Keratinocyte (primary cell): ENCODE data around the gene RHOT1. TPM values are rescaled to one million over a fixed set of nuclear protein-coding genes. Genes with fewer than 3 reads are reported as not detected.

ENCODE experiments used
- DNase-seq: peaks from one replicate; pipeline ENCODE4 v3.0.0-alpha.2; 2011; ENCODE audit warnings: low read depth, missing footprints, low spot score
- FAIRE-seq: peaks from 2 replicates; lab custom pipeline; 2011; peaks lifted over from hg19 to GRCh38; lab: Jason Lieb, UNC
- H2AFZ ChIP-seq: 2 replicates; pipeline ENCODE4 v1.6.0; 2012; ENCODE audit warnings: low read length, control low read depth, inconsistent platforms; ENCODE audit not compliant: control insufficient read depth
- H3K27ac ChIP-seq: 2 replicates; pipeline ENCODE4 v1.5.1; 2011; ENCODE audit warnings: low read length; ENCODE audit not compliant: control insufficient read depth, insufficient read depth
- H3K27me3 ChIP-seq: 3 replicates; pipeline ENCODE4 v1.6.0; 2011; ENCODE audit warnings: low read length; ENCODE audit not compliant: control insufficient read depth, insufficient read depth; ENCODE audit errors: extremely low read depth
- H3K36me3 ChIP-seq, 2 experiments: 2 replicates in 1 of 2; 3 replicates in 1 of 2; pipeline ENCODE4 v1.5.1; 2011; ENCODE audit warnings: low read length in 2 of 2, mild to moderate bottlenecking in 1 of 2; ENCODE audit not compliant: control insufficient read depth in 2 of 2, insufficient read depth in 2 of 2; ENCODE audit errors: extremely low read depth in 1 of 2
- H3K4me1 ChIP-seq: 3 replicates; pipeline ENCODE4 v1.5.1; 2011; ENCODE audit warnings: low read length; ENCODE audit not compliant: control insufficient read depth, insufficient read depth; ENCODE audit errors: extremely low read depth
- H3K4me2 ChIP-seq: 3 replicates; pipeline ENCODE4 v1.6.0; 2011; ENCODE audit warnings: low read depth, low read length; ENCODE audit not compliant: control insufficient read depth, insufficient read depth; ENCODE audit errors: extremely low read depth
- H3K4me3 ChIP-seq, 3 experiments: fragments of 200-600 bp in 1 of 3; sonication (generic) in 1 of 3; 2 replicates in 2 of 3; 3 replicates in 1 of 3; pipeline ENCODE4 v1.5.1; 2011 to 2016; ENCODE audit warnings: low read length in 3 of 3, mild to moderate bottlenecking in 3 of 3, control low read depth in 2 of 3, inconsistent platforms in 1 of 3, low read depth in 1 of 3, mixed read lengths in 1 of 3, mixed run types in 1 of 3, moderate library complexity in 1 of 3; ENCODE audit not compliant: control insufficient read depth in 2 of 3, insufficient read depth in 2 of 3; ENCODE audit errors: extremely low read depth in 1 of 3
- H3K79me2 ChIP-seq: 2 replicates; pipeline ENCODE4 v1.6.0; 2012; ENCODE audit warnings: low read length; ENCODE audit not compliant: control insufficient read depth, insufficient read depth
- H3K9ac ChIP-seq: 3 replicates; pipeline ENCODE4 v1.6.0; 2011; ENCODE audit warnings: low read length; ENCODE audit not compliant: control insufficient read depth, insufficient read depth; ENCODE audit errors: extremely low read depth
- H3K9me1 ChIP-seq: 3 replicates; pipeline ENCODE4 v1.6.0; 2011; ENCODE audit warnings: low read length; ENCODE audit not compliant: control insufficient read depth, insufficient read depth; ENCODE audit errors: extremely low read depth
- H3K9me3 ChIP-seq: 2 replicates; pipeline ENCODE4 v1.5.1; 2012; ENCODE audit warnings: low read depth, low read length; ENCODE audit not compliant: control insufficient read depth
- H4K20me1 ChIP-seq: 3 replicates; pipeline ENCODE4 v1.6.0; 2011; ENCODE audit warnings: low read length; ENCODE audit not compliant: control insufficient read depth, insufficient read depth; ENCODE audit errors: extremely low read depth
- EZH2 ChIP-seq: IDR thresholded peaks from one replicate; pipeline ENCODE4 v1.6.1; 2012; ENCODE audit warnings: inconsistent platforms, mild to moderate bottlenecking, low read length, moderate library complexity
- dilution Hi-C: fragments of 300-500 bp; cut with MboI; formaldehyde crosslinking; loops from one replicate; pipeline ENCODE4 v1.7.0; 2020; ENCODE audit warnings: low sequenced_read_pairs; ENCODE audit not compliant: extremely low pct_ligation_motif_present
- polyA plus RNA-seq, 5 experiments: library from polyadenylated mRNA; depleted of rRNA in 3 of 5; stranded (reverse) in 3 of 5; stranded (forward) in 1 of 5; unstranded in 1 of 5; fragments of >200 nt; gene quantifications; 1 replicate in 1 of 5; 2 replicates in 3 of 5; 3 replicates in 1 of 5; pipeline versions ENCODE4 v1.2.1 to v1.2.3, GENCODE V29; 2011 to 2012; ENCODE audit warnings: missing spikeins in 2 of 5, low read depth in 1 of 5, low replicate concordance in 1 of 5
- TF ChIP-seq, protein P1 (sequence below), 3 experiments: IDR thresholded peaks in 1 of 3; conservative IDR thresholded peaks in 1 of 3; optimal IDR thresholded peaks in 1 of 3; 2 replicates in 2 of 3; 3 replicates in 1 of 3; pipeline versions ENCODE3 to v1.5.1; 2011; ENCODE audit warnings: low read length in 3 of 3, mild to moderate bottlenecking in 3 of 3, moderate library complexity in 2 of 3, control low read depth in 1 of 3, inconsistent platforms in 1 of 3; ENCODE audit not compliant: insufficient read depth in 2 of 3; ENCODE audit errors: extremely low read depth in 1 of 3

RHOT1 gene
- polyA plus RNA-seq, 1 donor (not counting 4 experiments of a cell fraction or from before 2014, with no cell fraction given): 50.4 TPM

DNA sequence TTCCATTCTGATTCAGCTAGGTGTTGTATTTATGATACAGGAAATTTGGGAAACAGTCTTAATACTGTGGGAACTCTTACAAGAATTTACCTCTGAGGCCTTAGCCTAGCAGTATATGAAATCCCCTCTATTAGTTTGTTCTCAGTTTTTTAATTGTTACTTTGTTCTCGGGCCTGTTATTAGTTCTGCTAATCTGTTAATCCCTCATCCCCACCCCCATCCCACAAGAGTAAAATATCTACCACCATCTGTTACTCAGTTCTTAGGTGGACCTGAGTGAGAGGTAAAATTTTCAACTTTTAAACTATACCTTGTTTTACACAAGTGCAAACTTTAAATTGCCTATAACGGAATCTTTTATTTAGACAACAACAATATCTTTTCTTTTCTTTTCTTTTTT, 47.0 kb downstream of the RHOT1 start:
- Histone ChIP-seq H4K20me1 (no peaks in the 10 kb centered on the region), H3K9ac (no peak overlapping the region), H3K27ac (no peak overlapping the region), H3K4me2 (no peak overlapping the region), H3K4me1 (peaks cover 5% of the 10 kb centered on the region), H3K4me3 (no peak overlapping the region), H2AFZ (no peak overlapping the region), H3K27me3 (no peaks in the 10 kb centered on the region), H3K36me3 (peaks cover 0 to 2% of the 10 kb centered on the region in 2 experiments), H3K9me3 (no peaks in the 10 kb centered on the region), H3K9me1 (no peaks in the 10 kb centered on the region), H3K79me2 (no peaks in the 10 kb centered on the region)
- dilution Hi-C loops: no loop called here
- DNase-seq (no peak), FAIRE-seq (no peak)
- TF ChIP-seq EZH2: no peak
- TF ChIP-seq, protein P1, sequence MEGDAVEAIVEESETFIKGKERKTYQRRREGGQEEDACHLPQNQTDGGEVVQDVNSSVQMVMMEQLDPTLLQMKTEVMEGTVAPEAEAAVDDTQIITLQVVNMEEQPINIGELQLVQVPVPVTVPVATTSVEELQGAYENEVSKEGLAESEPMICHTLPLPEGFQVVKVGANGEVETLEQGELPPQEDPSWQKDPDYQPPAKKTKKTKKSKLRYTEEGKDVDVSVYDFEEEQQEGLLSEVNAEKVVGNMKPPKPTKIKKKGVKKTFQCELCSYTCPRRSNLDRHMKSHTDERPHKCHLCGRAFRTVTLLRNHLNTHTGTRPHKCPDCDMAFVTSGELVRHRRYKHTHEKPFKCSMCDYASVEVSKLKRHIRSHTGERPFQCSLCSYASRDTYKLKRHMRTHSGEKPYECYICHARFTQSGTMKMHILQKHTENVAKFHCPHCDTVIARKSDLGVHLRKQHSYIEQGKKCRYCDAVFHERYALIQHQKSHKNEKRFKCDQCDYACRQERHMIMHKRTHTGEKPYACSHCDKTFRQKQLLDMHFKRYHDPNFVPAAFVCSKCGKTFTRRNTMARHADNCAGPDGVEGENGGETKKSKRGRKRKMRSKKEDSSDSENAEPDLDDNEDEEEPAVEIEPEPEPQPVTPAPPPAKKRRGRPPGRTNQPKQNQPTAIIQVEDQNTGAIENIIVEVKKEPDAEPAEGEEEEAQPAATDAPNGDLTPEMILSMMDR (optimal IDR thresholded peaks at IDR 0.05 in 1 of 3, IDR thresholded peaks at IDR 0.05 in 1 of 3, conservative IDR thresholded peaks at IDR 0.05 in 1 of 3; ENCODE audit: extremely low read depth in 1 of 3, insufficient read depth in 2 of 3, low read length in 3 of 3): no peak

DNA sequence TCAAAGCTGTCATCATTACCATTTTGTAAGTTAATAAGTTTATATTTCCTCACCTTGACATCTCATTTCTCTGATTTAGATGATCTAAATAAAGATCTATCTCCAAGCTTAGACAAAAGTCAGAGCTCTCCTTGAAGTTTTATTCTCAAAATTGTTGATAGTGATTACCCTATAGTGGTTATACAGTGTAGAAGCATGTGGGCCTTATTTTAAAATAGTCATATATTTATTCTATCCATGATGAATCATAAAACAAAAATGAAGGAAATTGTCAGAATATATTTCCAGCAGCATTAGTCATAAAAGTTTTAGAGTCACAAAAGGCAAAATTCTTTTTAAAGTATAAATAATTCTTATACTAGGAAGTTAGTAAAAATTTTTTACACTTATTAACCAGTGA, 49.0 kb downstream of the RHOT1 start:
- Histone ChIP-seq H3K9me1 (no peaks in the 10 kb centered on the region), H3K9me3 (no peaks in the 10 kb centered on the region), H3K79me2 (no peaks in the 10 kb centered on the region), H3K9ac (no peak overlapping the region), H3K4me2 (no peak overlapping the region), H3K36me3 (peaks cover 0 to 5% of the 10 kb centered on the region in 2 experiments), H4K20me1 (no peaks in the 10 kb centered on the region), H3K4me1 (peaks cover 5% of the 10 kb centered on the region), H3K27me3 (no peaks in the 10 kb centered on the region), H3K4me3 (no peak overlapping the region), H2AFZ (no peak overlapping the region), H3K27ac (no peak overlapping the region)
- FAIRE-seq (no peak), DNase-seq (no peak)
- dilution Hi-C loops: no loop called here
- TF ChIP-seq, protein P1 (optimal IDR thresholded peaks at IDR 0.05 in 1 of 3, IDR thresholded peaks at IDR 0.05 in 1 of 3, conservative IDR thresholded peaks at IDR 0.05 in 1 of 3; ENCODE audit: extremely low read depth in 1 of 3, insufficient read depth in 2 of 3, low read length in 3 of 3): no peak
- TF ChIP-seq EZH2: no peak
